Measurements from ENCODE around the gene MSLN.
A peak's percentile ranks its signal among the peaks of the same experiment; 100 is the strongest.
"Not testable (repeated sequence)": the region's sequence is repeated elsewhere in the genome, so short reads cannot be mapped to it uniquely, and the experiment has no call there.

Gene MSLN

GRCh38 chr16:736936-737481, 23.5 kb upstream of the MSLN start:
- Histone ChIP-seq H3K4me1 (ENCODE audit: control insufficient read depth, insufficient read depth, low read length) (peaks cover 7% of the 10 kb centered on the region), H3K4me3 (ENCODE audit: insufficient read depth, low read depth, low read length) (no peak overlapping the region), H3K27ac (ENCODE audit: insufficient read depth, low read depth, low read length, poor library complexity, severe bottlenecking) (no peak overlapping the region), H3K27me3 (ENCODE audit: control insufficient read depth, insufficient read depth, low read length, poor library complexity, severe bottlenecking) (no peaks in the 10 kb centered on the region), H3K9me3 (ENCODE audit: control insufficient read depth, low read length) (no peaks in the 10 kb centered on the region), H3K36me3 (ENCODE audit: control insufficient read depth, insufficient read depth, low read length) (no peaks in the 10 kb centered on the region)
- WGBS, 2 experiments, result 95 to 97% methylated on average over 29 of the region's 29 CpGs

GRCh38 chr16:739560-740458, 20.7 kb upstream of the MSLN start:
- Histone ChIP-seq H3K27me3 (ENCODE audit: control insufficient read depth, insufficient read depth, low read length, poor library complexity, severe bottlenecking) (no peaks in the 10 kb centered on the region), H3K36me3 (ENCODE audit: control insufficient read depth, insufficient read depth, low read length) (no peaks in the 10 kb centered on the region), H3K9me3 (ENCODE audit: control insufficient read depth, low read length) (no peaks in the 10 kb centered on the region), H3K4me1 (ENCODE audit: control insufficient read depth, insufficient read depth, low read length) (peaks cover 7% of the 10 kb centered on the region), H3K4me3 (ENCODE audit: insufficient read depth, low read depth, low read length) (peak overlapping the region; percentile 94), H3K27ac (ENCODE audit: insufficient read depth, low read depth, low read length, poor library complexity, severe bottlenecking) (no peak overlapping the region)
- 59% methylated on average over 38 of the region's 38 CpGs for WGBS, 2 experiments

- 1 to 2% methylated on average over 22 of the region's 22 CpGs for WGBS, 2 experiments
- Histone ChIP-seq H3K4me1 (ENCODE audit: control insufficient read depth, insufficient read depth, low read length) (peaks cover 7% of the 10 kb centered on the region), H3K36me3 (ENCODE audit: control insufficient read depth, insufficient read depth, low read length) (no peaks in the 10 kb centered on the region), H3K9me3 (ENCODE audit: control insufficient read depth, low read length) (no peaks in the 10 kb centered on the region), H3K27ac (ENCODE audit: insufficient read depth, low read depth, low read length, poor library complexity, severe bottlenecking) (no peak overlapping the region), H3K4me3 (ENCODE audit: insufficient read depth, low read depth, low read length) (peak overlapping the region; percentile 94), H3K27me3 (ENCODE audit: control insufficient read depth, insufficient read depth, low read length, poor library complexity, severe bottlenecking) (no peaks in the 10 kb centered on the region)
These were observed 20.1 kb upstream of the MSLN start for GRCh38 chr16:740459-740763.

GRCh38 chr16:740764-741505, 19.6 kb upstream of the MSLN start, which contains the start of gene CIAO3:
Gene CIAO3 (minus strand): TSS chr16:740997. CDS start chr16:740985, 12 bp downstream.
- 0 to 1% methylated on average over 79 of the region's 79 CpGs for WGBS, 2 experiments
- no peaks in the 10 kb centered on the region for H3K9me3 ChIP-seq (ENCODE audit: control insufficient read depth, low read length)
- H3K4me3 ChIP-seq (ENCODE audit: insufficient read depth, low read depth, low read length), result peak within 1 kb of the TSS; percentile 94
- H3K27ac ChIP-seq (ENCODE audit: insufficient read depth, low read depth, low read length, poor library complexity, severe bottlenecking), result no peak within 1 kb of the TSS
- peaks cover 7% of the 10 kb centered on the region for H3K4me1 ChIP-seq (ENCODE audit: control insufficient read depth, insufficient read depth, low read length)
- no peaks in the 10 kb centered on the region for H3K27me3 ChIP-seq (ENCODE audit: control insufficient read depth, insufficient read depth, low read length, poor library complexity, severe bottlenecking)
- no peaks in the 10 kb centered on the region for H3K36me3 ChIP-seq (ENCODE audit: control insufficient read depth, insufficient read depth, low read length)

- H3K27me3 ChIP-seq (ENCODE audit: control insufficient read depth, insufficient read depth, low read length, poor library complexity, severe bottlenecking), result no peaks in the 10 kb centered on the region
- no peak overlapping the region for H3K27ac ChIP-seq (ENCODE audit: insufficient read depth, low read depth, low read length, poor library complexity, severe bottlenecking)
- no peaks in the 10 kb centered on the region for H3K9me3 ChIP-seq (ENCODE audit: control insufficient read depth, low read length)
- H3K36me3 ChIP-seq (ENCODE audit: control insufficient read depth, insufficient read depth, low read length), result no peaks in the 10 kb centered on the region
- WGBS, 2 experiments, result 93 to 95% methylated on average over 15 of the region's 15 CpGs
- H3K4me1 ChIP-seq (ENCODE audit: control insufficient read depth, insufficient read depth, low read length), result peaks cover 7% of the 10 kb centered on the region
- no peak overlapping the region for H3K4me3 ChIP-seq (ENCODE audit: insufficient read depth, low read depth, low read length)
These were observed 18.4 kb upstream of the MSLN start for GRCh38 chr16:741986-742629.

GRCh38 chr16:742894-743293, 17.6 kb upstream of the MSLN start:
- H3K4me3 ChIP-seq (ENCODE audit: insufficient read depth, low read depth, low read length); H3K27ac ChIP-seq (ENCODE audit: insufficient read depth, low read depth, low read length, poor library complexity, severe bottlenecking); H3K36me3 ChIP-seq (ENCODE audit: control insufficient read depth, insufficient read depth, low read length); H3K4me1 ChIP-seq (ENCODE audit: control insufficient read depth, insufficient read depth, low read length); H3K9me3 ChIP-seq (ENCODE audit: control insufficient read depth, low read length); H3K27me3 ChIP-seq (ENCODE audit: control insufficient read depth, insufficient read depth, low read length, poor library complexity, severe bottlenecking): not testable (repeated sequence)
- 91% methylated on average over 14 of the region's 14 CpGs for WGBS, 2 experiments

- H3K27me3 ChIP-seq (ENCODE audit: control insufficient read depth, insufficient read depth, low read length, poor library complexity, severe bottlenecking), result no peaks in the 10 kb centered on the region
- WGBS, 2 experiments, result 90 to 92% methylated on average over 21 of the region's 21 CpGs
- no peak overlapping the region for H3K27ac ChIP-seq (ENCODE audit: insufficient read depth, low read depth, low read length, poor library complexity, severe bottlenecking)
- H3K4me1 ChIP-seq (ENCODE audit: control insufficient read depth, insufficient read depth, low read length), result peaks cover 7% of the 10 kb centered on the region
- H3K36me3 ChIP-seq (ENCODE audit: control insufficient read depth, insufficient read depth, low read length), result no peaks in the 10 kb centered on the region
- H3K9me3 ChIP-seq (ENCODE audit: control insufficient read depth, low read length), result no peaks in the 10 kb centered on the region
- no peak overlapping the region for H3K4me3 ChIP-seq (ENCODE audit: insufficient read depth, low read depth, low read length)
These were observed 16.6 kb upstream of the MSLN start for GRCh38 chr16:743794-744500.

GRCh38 chr16:745739-746138, 14.8 kb upstream of the MSLN start:
- WGBS, 2 experiments, result 2 to 4% methylated on average over 14 of the region's 14 CpGs

GRCh38 chr16:746637-747036, 13.9 kb upstream of the MSLN start:
- Histone ChIP-seq H3K9me3 (ENCODE audit: control insufficient read depth, low read length) (no peaks in the 10 kb centered on the region), H3K36me3 (ENCODE audit: control insufficient read depth, insufficient read depth, low read length) (no peaks in the 10 kb centered on the region), H3K4me1 (ENCODE audit: control insufficient read depth, insufficient read depth, low read length) (peaks cover 4% of the 10 kb centered on the region), H3K27me3 (ENCODE audit: control insufficient read depth, insufficient read depth, low read length, poor library complexity, severe bottlenecking) (no peaks in the 10 kb centered on the region), H3K4me3 (ENCODE audit: insufficient read depth, low read depth, low read length) (no peak overlapping the region), H3K27ac (ENCODE audit: insufficient read depth, low read depth, low read length, poor library complexity, severe bottlenecking) (no peak overlapping the region)
- WGBS, 2 experiments, result 88% methylated on average over 13 of the region's 13 CpGs

More at GRCh38 chr16:745739-746138, 14.8 kb upstream of the MSLN start:
- no peak overlapping the region for H3K4me3 ChIP-seq (ENCODE audit: insufficient read depth, low read depth, low read length)
- H3K4me1 ChIP-seq (ENCODE audit: control insufficient read depth, insufficient read depth, low read length), result no peaks in the 10 kb centered on the region
- H3K27me3 ChIP-seq (ENCODE audit: control insufficient read depth, insufficient read depth, low read length, poor library complexity, severe bottlenecking), result no peaks in the 10 kb centered on the region
- no peaks in the 10 kb centered on the region for H3K36me3 ChIP-seq (ENCODE audit: control insufficient read depth, insufficient read depth, low read length)
- H3K9me3 ChIP-seq (ENCODE audit: control insufficient read depth, low read length), result no peaks in the 10 kb centered on the region
- H3K27ac ChIP-seq (ENCODE audit: insufficient read depth, low read depth, low read length, poor library complexity, severe bottlenecking), result no peak overlapping the region
